ENCODE data around the gene DOCK1. TPM values are rescaled to one million over a fixed set of nuclear protein-coding genes. Genes with fewer than 3 reads are reported as not detected.

The DOCK1 gene
- total RNA-seq, 4 donors from 2014 or later: 50.8 to 59.0 (median 53.6) TPM

DNA sequence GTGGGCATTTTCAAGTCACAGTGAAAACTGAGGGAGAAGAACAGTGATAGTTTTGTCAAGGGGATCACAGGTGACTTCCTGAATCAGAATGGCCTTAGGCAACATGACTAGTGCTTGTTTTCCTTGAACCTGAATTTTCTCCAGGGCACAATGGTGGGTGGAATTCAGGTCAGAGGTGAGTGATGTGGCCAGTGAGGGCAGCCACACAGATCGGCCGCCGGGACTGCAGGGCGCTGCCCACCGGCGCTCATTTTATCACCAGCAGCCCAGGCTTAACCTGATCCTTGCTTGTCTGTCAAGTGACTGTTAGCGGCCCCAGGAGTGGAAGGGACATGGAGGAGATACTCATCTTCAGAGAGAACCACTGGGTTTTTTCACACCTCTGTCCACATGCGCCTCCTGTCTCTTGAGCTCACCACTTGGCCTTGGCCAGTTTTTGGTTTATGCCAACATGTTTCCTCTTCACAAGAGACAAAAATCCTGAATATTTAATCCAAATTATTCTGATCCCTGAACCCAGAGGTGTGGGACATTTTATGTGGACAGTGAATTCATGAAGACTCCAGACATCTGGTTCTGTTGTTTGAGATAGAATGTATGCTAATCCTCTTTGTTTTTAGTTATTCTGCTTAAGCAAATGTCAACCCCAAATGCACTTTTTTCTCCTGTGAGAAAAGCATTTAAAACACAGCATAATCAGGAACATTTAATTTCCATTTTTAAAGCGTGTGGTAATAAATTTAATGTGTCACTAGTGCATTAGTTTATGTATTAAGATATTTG, 108.7 kb downstream of the DOCK1 start:
- Histone ChIP-seq H3K9me3 (no peaks in the 10 kb centered on the region), H3K27ac (peak overlapping the region in 1 of 4 donors; percentile 30), H3K36me3 (peaks cover 0 to 58% of the 10 kb centered on the region in 2 donors), H3K4me1 (peaks cover 0 to 21% (median 7%) of the 10 kb centered on the region in 3 donors), H3K27me3 (no peaks in the 10 kb centered on the region), H3K4me3 (no peak overlapping the region)
- WGBS, 2 donors (ENCODE audit: low coverage in 1 of 2): 89 to 100% methylated on average over 2 to 5 of the region's 9 CpGs
- TF ChIP-seq POLR2A (IDR thresholded peaks at IDR 0.05): no peak
- no peak for TF ChIP-seq EP300 (IDR thresholded peaks at IDR 0.05)
- no peak for TF ChIP-seq POLR2AphosphoS5 (IDR thresholded peaks at IDR 0.05)
- TF ChIP-seq, protein P1, sequence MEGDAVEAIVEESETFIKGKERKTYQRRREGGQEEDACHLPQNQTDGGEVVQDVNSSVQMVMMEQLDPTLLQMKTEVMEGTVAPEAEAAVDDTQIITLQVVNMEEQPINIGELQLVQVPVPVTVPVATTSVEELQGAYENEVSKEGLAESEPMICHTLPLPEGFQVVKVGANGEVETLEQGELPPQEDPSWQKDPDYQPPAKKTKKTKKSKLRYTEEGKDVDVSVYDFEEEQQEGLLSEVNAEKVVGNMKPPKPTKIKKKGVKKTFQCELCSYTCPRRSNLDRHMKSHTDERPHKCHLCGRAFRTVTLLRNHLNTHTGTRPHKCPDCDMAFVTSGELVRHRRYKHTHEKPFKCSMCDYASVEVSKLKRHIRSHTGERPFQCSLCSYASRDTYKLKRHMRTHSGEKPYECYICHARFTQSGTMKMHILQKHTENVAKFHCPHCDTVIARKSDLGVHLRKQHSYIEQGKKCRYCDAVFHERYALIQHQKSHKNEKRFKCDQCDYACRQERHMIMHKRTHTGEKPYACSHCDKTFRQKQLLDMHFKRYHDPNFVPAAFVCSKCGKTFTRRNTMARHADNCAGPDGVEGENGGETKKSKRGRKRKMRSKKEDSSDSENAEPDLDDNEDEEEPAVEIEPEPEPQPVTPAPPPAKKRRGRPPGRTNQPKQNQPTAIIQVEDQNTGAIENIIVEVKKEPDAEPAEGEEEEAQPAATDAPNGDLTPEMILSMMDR (IDR thresholded peaks at IDR 0.05): no peak
- ATAC-seq: no peak

DNA sequence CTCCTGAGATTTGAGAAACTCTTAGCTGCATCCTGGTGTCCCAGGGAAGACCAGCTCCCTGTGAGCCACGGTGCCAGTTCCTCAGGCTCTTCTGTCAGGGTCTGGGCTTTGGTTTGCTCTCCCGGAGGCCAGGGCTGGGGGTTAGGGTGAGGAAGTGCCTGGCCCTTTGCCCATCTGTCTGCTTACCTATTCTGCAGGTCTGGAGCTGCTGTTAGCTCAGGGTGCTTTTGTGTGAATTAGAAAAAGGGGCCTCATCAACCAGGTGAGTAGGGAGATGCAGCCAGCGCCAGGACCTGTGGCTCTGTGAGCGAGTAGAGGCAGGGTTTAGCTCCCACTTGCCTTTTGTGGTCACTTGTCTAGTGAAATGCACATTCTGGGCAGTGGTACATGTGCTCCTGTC, 109.4 kb downstream of the DOCK1 start:
- H3K4me3 ChIP-seq: no peak overlapping the region
- H3K4me1 ChIP-seq: peaks cover 0 to 21% (median 7%) of the 10 kb centered on the region in 3 donors
- TF ChIP-seq, protein P1 (IDR thresholded peaks at IDR 0.05): no peak
- TF ChIP-seq POLR2AphosphoS5 (IDR thresholded peaks at IDR 0.05) (no peak), POLR2A (IDR thresholded peaks at IDR 0.05) (no peak)
- H3K9me3 ChIP-seq: no peaks in the 10 kb centered on the region
- WGBS, 2 donors (ENCODE audit: low coverage in 1 of 2): 100% methylated on average over 1 of the region's 4 CpGs; no CpG with 5 or more reads in 1 of the 2 donors
- ATAC-seq: no peak
- H3K36me3 ChIP-seq: peaks cover 0 to 59% of the 10 kb centered on the region in 2 donors
- H3K27ac ChIP-seq: no peak overlapping the region
- H3K27me3 ChIP-seq: no peaks in the 10 kb centered on the region

DNA sequence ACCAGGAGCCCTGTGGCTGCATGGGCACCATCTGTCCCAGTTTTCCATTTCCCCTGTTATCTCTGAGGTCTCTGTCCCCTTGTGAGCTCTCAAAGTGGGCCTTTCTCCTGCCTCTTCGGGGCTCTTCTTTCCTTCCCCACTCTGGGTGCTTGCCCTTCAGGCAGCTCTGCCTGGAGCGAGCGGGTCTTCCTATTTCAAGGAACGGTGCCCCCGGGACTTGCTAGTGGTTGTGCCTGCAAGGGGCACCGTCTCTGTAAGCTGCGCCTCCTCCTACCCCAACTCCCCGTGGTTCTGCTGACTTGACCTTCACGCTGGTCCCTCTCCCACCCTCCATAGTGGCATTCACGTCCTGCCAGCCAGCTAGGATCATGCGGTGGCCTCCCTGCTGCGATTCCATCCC, 110.1 kb downstream of the DOCK1 start:
- no peak overlapping the region for H3K27ac ChIP-seq
- WGBS, 2 donors (ENCODE audit: low coverage in 1 of 2): 90 to 95% methylated on average over 4 to 12 of the region's 12 CpGs
- no peaks in the 10 kb centered on the region for H3K27me3 ChIP-seq
- ATAC-seq: no peak
- TF ChIP-seq POLR2A (IDR thresholded peaks at IDR 0.05) (no peak), POLR2AphosphoS5 (IDR thresholded peaks at IDR 0.05) (no peak), EP300 (IDR thresholded peaks at IDR 0.05) (no peak)
- TF ChIP-seq, protein P1 (IDR thresholded peaks at IDR 0.05): no peak
- no peaks in the 10 kb centered on the region for H3K9me3 ChIP-seq
- H3K4me3 ChIP-seq: no peak overlapping the region
- H3K36me3 ChIP-seq: peaks cover 0 to 61% of the 10 kb centered on the region in 2 donors
- peaks cover 0 to 21% (median 7%) of the 10 kb centered on the region in 3 donors for H3K4me1 ChIP-seq

DNA sequence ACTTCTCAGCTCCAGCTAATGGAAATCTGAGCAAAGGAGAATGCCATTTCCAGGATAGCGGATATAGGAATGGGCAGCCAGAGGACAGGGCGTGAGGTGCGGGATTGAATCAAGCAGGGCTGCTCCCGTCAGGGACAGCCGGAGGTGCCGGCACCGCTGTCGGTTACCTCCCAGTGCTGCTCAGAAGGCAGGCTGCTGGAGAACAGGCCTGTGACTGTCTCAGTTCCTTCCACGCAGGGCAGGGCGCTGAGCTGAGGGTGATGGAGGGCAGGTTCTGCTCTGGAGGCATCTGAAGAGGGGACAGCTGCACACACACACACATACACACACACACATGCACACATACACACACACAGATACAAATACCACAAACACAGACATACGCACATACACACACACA, 111.1 kb downstream of the DOCK1 start:
- no peak for ATAC-seq
- Histone ChIP-seq H3K27me3 (no peaks in the 10 kb centered on the region), H3K36me3 (peaks cover 0 to 68% of the 10 kb centered on the region in 2 donors), H3K4me1 (peaks cover 0 to 21% (median 7%) of the 10 kb centered on the region in 3 donors), H3K9me3 (no peaks in the 10 kb centered on the region), H3K27ac (no peak overlapping the region), H3K4me3 (no peak overlapping the region)
- TF ChIP-seq, protein P1 (IDR thresholded peaks at IDR 0.05): no peak
- TF ChIP-seq EP300 (IDR thresholded peaks at IDR 0.05): no peak
- no peak for TF ChIP-seq POLR2AphosphoS5 (IDR thresholded peaks at IDR 0.05)
- TF ChIP-seq POLR2A (IDR thresholded peaks at IDR 0.05): no peak
- 89% methylated on average over 3 of the region's 11 CpGs; no CpG with 5 or more reads in 1 of the 2 donors for whole genome bisulfite sequencing, 2 donors (ENCODE audit: low coverage in 1 of 2)
